ENCODE measurements around the gene TXNDC15. TPM values are rescaled to one million over a fixed set of nuclear protein-coding genes. Genes with fewer than 3 reads are reported as not detected.
"Not testable (repeated sequence)": the region's sequence is repeated elsewhere in the genome, so short reads cannot be mapped to it uniquely, and the experiment has no call there.

The TXNDC15 gene
- total and polyA plus RNA-seq, 4 donors = 29.3 to 53.1 (median 44.2) TPM

GRCh38 chr5:134846641-134846960 is 27.6 kb upstream of the TXNDC15 start:
- Histone ChIP-seq H3K9ac (ENCODE audit: low read depth in 1 of 2, low read length in 2 of 2) (peak overlapping the region; percentile 48 to 99), H3K4me1 (ENCODE audit: control insufficient read depth in 4 of 4, insufficient read depth in 4 of 4, low read length in 3 of 4) (peaks cover 6 to 35% (median 21%) of the 10 kb centered on the region in 4 donors), H3K27ac (ENCODE audit: low read depth in 1 of 2, low read length in 2 of 2) (peak overlapping the region; percentile 93 to 96), H3K27me3 (ENCODE audit: control insufficient read depth in 4 of 4, insufficient read depth in 4 of 4, low read length in 3 of 4) (no peaks in the 10 kb centered on the region), H3K4me3 (ENCODE audit: low read depth in 1 of 3, low read length in 3 of 3) (peak overlapping the region; percentile 64 to 96 (median 94)), H3K9me3 (ENCODE audit: control insufficient read depth in 4 of 4, low read length in 3 of 4) (no peaks in the 10 kb centered on the region), H3K36me3 (ENCODE audit: control insufficient read depth in 4 of 4, insufficient read depth in 3 of 4, low read depth in 1 of 4, low read length in 3 of 4) (no peaks in the 10 kb centered on the region)
- under 1% methylated on average over 11 of the region's 11 CpGs for WGBS
- peak; percentile 39 for DNase-seq (ENCODE audit: low spot score)
- TF ChIP-seq RXRA (IDR thresholded peaks at IDR 0.05) = no peak
- TF ChIP-seq ZBTB33 (IDR thresholded peaks at IDR 0.05) = peak; percentile 19
- TF ChIP-seq TAF1 (conservative IDR thresholded peaks at IDR 0.05) = no peak

GRCh38 chr5:134849434-134849933 is 24.7 kb upstream of the TXNDC15 start:
- H3K36me3 ChIP-seq (ENCODE audit: control insufficient read depth in 4 of 4, insufficient read depth in 3 of 4, low read depth in 1 of 4, low read length in 3 of 4); H3K27me3 ChIP-seq (ENCODE audit: control insufficient read depth in 4 of 4, insufficient read depth in 4 of 4, low read length in 3 of 4); DNase-seq (ENCODE audit: low spot score); H3K9me3 ChIP-seq (ENCODE audit: control insufficient read depth in 4 of 4, low read length in 3 of 4); H3K4me3 ChIP-seq (ENCODE audit: low read depth in 1 of 3, low read length in 3 of 3); H3K9ac ChIP-seq (ENCODE audit: low read depth in 1 of 2, low read length in 2 of 2); H3K27ac ChIP-seq (ENCODE audit: low read depth in 1 of 2, low read length in 2 of 2): not testable (repeated sequence)
- WGBS = 70% methylated on average over 7 of the region's 7 CpGs
- peaks cover 6 to 36% (median 21%) of the 10 kb centered on the region in 4 donors for H3K4me1 ChIP-seq (ENCODE audit: control insufficient read depth in 4 of 4, insufficient read depth in 4 of 4, low read length in 3 of 4)

- Histone ChIP-seq H3K9me3 (ENCODE audit: control insufficient read depth in 4 of 4, low read length in 3 of 4) (no peaks in the 10 kb centered on the region), H3K4me1 (ENCODE audit: control insufficient read depth in 4 of 4, insufficient read depth in 4 of 4, low read length in 3 of 4) (peaks cover 6 to 29% (median 18%) of the 10 kb centered on the region in 4 donors), H3K9ac (ENCODE audit: low read depth in 1 of 2, low read length in 2 of 2) (no peak overlapping the region), H3K4me3 (ENCODE audit: low read depth in 1 of 3, low read length in 3 of 3) (no peak overlapping the region), H3K27me3 (ENCODE audit: control insufficient read depth in 4 of 4, insufficient read depth in 4 of 4, low read length in 3 of 4) (no peaks in the 10 kb centered on the region), H3K27ac (ENCODE audit: low read depth in 1 of 2, low read length in 2 of 2) (peak overlapping the region in 1 of 2 donors; percentile 35), H3K36me3 (ENCODE audit: control insufficient read depth in 4 of 4, insufficient read depth in 3 of 4, low read depth in 1 of 4, low read length in 3 of 4) (peaks cover 3 to 15% (median 8%) of the 10 kb centered on the region in 4 donors)
- DNase-seq (ENCODE audit: low spot score) = no peak
- TF ChIP-seq CTCF (IDR thresholded peaks at IDR 0.05; ENCODE audit: low read depth, low read length, missing input control) = peak; percentile 74
- TF ChIP-seq GABPA (IDR thresholded peaks at IDR 0.05 in 1 of 2, conservative IDR thresholded peaks at IDR 0.05 in 1 of 2) = no peak
- no peak for TF ChIP-seq SP1 (IDR thresholded peaks at IDR 0.05)
- peak; percentile 84 to 90 for TF ChIP-seq RAD21 (IDR thresholded peaks at IDR 0.05)
- TF ChIP-seq ZBTB33 (IDR thresholded peaks at IDR 0.05) = no peak
- TF ChIP-seq HNF4A (conservative IDR thresholded peaks at IDR 0.05) = peak in 1 of 2 donors; percentile 34
- no peak for TF ChIP-seq ATF3 (IDR thresholded peaks at IDR 0.05)
- WGBS = 25% methylated on average over 1 of the region's 1 CpG
These were observed 22.8 kb upstream of the TXNDC15 start for GRCh38 chr5:134851307-134851923.

GRCh38 chr5:134856465-134856864 is 17.7 kb upstream of the TXNDC15 start:
- H3K36me3 ChIP-seq (ENCODE audit: control insufficient read depth in 4 of 4, insufficient read depth in 3 of 4, low read depth in 1 of 4, low read length in 3 of 4) = peaks cover 5 to 33% (median 26%) of the 10 kb centered on the region in 4 donors
- H3K4me1 ChIP-seq (ENCODE audit: control insufficient read depth in 4 of 4, insufficient read depth in 4 of 4, low read length in 3 of 4); H3K27me3 ChIP-seq (ENCODE audit: control insufficient read depth in 4 of 4, insufficient read depth in 4 of 4, low read length in 3 of 4); H3K27ac ChIP-seq (ENCODE audit: low read depth in 1 of 2, low read length in 2 of 2); DNase-seq (ENCODE audit: low spot score); H3K9ac ChIP-seq (ENCODE audit: low read depth in 1 of 2, low read length in 2 of 2); H3K9me3 ChIP-seq (ENCODE audit: control insufficient read depth in 4 of 4, low read length in 3 of 4); H3K4me3 ChIP-seq (ENCODE audit: low read depth in 1 of 3, low read length in 3 of 3): not testable (repeated sequence)
- WGBS = 86% methylated on average over 7 of the region's 7 CpGs

Measured in liver (tissue), 9 donors.